Activated T-cell treated with anti-CD3 and anti-CD28 coated beads, Interleukin-2, amount 50 U/mL, for 48 hours (primary cell): ENCODE data around the gene MEGF6.

Source experiments
- DNase-seq, 2 experiments: peaks; one replicate each; pipeline ENCODE4 v3.0.0-alpha.2; 2020

The MEGF6 gene

DNA sequence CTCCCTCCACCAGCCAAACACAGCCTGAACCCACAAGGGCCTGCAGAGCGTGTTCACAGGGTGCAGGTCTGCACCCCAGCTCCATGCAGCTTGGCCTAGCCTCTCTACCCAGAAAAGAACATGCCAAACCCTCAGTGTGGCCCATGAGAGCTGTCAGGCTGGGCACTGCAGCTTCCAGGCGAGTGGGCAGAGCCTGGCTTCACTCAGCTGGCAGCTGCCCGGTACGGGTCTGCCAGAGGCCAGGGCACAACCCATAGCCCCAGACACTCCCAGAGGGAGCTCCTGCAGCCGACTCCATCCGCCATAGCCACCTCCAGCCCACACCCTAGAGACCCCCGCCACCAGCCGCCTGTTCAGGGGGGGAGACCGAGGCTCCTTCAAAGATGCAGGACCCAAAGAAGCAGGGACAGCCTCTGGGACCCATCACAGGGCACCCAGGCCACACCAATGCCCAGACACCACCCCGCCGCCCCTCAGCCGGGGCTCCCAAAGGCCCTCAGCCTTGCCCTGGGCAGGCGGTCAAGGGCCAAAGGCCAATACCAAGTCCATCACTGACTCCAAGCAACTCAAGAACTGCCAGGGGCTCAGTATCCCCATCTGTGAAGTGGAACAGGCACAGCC is 42.4 kb downstream of the MEGF6 start:
- no peak for DNase-seq

DNA sequence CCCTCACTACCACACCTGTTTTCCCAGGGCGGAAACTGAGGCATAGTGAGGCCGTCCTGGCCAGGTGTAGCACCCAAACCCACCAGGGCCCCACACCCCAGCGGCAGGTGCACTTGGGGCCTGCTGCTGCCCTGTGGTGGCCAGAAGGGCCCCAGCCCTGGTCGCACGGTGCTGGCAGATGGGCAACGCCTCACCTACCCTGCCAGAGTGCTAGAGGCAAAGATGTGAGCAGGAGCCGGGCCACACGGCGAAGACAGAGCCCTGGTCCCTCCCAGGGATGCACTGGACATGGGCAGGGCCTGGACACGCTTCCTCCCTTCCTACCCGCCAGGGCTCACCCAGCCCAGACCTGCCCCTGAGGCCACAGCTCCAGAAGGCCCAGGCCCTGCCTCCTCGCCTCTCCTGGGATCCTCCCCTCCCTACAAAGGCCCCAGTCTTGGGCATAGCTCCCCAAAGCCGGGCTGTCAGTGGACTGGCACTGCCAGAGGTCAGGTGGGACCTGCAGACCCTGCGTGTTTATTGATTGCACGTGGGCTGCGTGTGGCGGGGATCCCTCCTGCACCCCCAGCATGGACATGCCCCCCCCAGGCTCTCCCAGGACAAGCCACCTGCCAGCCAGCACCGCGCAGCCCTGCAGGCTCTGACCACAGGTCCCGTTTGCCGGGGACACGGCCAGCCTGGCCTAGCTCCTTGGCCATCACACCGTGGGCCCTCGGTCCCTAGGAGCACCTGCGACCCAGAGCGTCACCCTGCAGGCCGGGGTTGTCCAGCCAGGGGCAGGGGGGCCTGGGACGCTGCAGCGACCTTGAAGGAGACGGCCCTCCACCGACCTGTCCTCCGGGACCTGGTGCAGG is 44.1 kb downstream of the MEGF6 start:
- no peak for DNase-seq

DNA sequence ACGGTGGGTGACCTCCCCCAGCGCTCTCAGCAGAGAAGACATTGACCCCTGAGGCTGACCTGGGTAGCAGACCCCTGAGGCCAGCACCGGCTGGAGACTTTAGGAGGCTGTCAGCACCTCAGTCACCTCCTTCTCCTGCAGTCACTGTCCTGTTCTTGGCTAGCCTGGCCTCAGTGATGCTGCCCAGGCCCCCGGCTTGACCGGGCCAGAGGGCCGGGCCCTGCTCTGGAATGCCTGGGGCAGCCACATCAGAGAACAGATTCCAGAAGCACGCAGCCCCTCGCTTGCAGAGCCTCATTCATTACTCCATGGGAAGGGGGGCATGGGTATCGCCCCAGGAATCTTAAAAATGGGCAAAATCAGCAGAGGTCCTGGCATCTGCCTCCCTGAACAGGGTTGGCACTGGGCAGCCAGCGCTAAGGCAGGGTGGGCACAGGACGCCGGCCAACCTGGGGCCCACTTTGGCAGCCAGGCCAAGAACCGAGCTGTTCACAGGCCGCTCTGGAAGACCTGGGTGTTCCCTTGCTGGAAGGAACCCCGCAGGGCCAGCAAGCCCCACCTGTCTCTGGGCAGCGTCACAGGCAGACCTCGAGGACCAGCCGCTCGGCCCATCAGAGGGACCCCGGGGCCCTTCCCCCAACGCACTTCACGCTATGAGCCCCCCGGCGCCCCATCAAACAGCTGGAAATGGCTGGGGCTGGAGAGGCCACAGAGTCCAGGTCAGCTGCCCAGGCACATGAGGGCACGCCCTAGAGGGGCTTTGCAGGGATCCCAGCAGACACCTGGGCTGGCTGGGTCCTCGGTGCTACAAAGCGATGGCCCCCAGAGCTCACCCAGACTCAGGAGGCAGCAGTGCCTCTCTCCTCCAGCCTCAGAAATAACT is 45.1 kb downstream of the MEGF6 start:
- DNase-seq = no peak

DNA sequence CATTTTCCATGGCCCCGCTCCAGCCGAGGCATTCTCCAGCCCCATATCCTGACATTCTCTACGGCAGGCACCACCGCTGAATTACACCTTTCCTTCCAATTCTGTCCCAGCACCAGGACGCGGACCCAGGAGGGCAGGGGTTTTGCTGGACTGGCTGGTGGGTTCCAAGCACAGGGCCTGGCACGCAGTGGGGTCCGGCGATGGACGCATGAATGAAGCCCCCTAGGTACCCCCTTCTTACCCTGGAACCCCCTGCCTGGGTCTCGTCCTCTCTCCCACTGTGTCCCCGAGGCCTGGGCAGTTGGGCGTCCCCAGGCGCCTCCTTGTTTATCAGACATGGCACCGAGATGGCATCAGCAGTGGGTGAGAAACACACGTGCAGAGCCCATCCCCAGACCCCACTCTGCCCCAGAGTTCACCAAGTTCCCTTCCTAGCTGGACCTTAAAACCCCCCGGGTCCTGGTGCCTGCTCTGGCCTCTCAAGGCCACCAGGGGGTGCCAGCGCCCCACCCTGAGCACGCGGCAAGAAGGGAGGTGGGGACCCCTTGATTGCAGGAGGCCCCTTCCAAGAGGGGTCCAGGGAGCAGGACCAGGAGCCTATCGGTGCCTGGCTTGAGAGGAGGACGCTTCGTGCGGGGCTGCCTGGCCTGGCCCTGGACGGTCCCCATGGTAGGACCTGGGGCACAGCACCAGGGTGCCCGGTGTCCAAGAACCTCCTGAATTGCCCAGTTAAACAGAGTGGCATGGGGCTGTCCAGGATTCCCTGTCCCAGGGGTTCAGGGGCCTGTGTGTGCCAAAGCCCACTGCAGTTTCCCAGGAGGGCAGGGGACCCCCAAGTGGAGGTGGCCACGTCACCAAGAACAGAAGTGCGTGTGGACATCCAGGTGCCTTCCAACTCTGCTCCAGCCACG is 46.1 kb downstream of the MEGF6 start:
- DNase-seq = peak; percentile 47 to 62

DNA sequence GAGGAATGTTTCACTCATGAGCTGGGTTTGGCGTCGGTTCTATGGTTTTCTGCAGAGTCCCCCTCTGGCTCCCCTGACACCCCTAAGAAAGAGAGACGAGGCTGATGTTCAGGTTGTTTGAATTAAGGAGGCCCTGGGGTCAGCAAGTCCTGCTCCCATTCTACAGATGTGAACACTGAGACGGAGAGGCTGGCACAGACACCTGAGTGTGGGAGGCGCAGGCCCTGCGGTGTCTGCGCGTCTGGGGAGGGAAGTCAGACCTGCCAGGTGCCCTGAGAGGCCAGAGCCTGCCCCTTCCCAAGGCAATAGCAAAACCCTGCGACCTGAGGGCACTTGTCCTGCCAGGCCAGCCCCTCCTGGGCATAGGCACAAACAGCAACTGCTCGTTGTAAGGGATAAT is 47.7 kb downstream of the MEGF6 start:
- DNase-seq = no peak

DNA sequence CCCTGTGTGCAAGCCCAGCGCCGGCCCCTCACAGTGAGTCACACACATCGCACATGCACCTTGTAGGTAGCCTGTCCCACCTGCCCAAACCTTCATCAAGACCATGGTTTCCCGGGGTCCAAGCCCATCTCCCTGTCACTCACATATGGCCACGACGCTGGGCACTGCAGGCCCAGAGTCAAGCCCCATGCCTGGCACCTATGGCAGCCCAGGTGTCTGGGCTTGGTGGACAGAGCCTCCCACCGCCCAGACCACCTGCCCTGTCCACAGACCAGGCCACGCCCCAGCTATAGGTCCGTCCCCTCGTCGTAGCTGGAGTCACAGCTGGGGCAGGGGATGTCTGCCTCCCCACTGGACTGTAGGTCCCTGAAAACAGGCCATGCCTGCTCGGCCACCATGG is 48.2 kb downstream of the MEGF6 start:
- DNase-seq = no peak

DNA sequence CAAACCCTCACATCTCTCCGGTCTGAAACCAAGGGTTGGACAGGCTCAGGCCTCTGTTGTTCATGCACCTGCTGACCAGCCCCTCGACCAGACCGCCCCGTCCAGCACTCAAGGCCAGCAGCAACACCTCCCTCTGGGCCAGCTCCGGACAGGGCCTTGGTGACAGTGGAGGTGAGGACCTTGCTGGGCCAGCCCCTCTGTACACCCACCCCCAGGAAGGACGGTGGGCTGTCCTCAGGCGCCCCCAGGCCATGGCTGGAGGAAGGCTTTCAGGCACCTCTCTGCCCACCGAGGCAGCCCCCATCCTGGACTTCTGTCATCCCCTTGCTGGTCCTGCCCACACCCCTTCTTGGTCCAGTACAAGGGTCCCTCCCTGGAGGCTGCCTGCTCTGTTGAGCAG is 48.6 kb downstream of the MEGF6 start:
- no peak for DNase-seq

DNA sequence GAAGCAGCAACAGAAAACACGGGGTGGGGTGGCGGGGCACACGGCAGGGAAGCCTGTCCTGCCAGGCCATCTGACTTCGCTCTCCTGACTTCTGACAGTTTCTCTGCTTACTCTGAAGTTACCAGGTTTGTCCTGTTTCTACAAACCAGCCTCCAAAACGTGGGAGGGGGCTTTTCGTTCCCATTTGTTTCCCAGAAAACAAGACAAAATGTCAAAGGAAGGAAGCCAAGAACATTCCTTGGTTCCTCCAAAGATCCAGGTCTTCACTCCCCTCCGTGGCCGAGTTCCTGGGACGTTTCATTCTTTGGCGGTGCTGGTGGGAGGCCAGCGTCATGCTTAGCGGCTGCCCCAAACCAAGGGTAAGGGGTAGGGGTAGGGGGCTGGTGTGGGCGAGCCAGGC is 49.6 kb downstream of the MEGF6 start:
- DNase-seq = no peak

DNA sequence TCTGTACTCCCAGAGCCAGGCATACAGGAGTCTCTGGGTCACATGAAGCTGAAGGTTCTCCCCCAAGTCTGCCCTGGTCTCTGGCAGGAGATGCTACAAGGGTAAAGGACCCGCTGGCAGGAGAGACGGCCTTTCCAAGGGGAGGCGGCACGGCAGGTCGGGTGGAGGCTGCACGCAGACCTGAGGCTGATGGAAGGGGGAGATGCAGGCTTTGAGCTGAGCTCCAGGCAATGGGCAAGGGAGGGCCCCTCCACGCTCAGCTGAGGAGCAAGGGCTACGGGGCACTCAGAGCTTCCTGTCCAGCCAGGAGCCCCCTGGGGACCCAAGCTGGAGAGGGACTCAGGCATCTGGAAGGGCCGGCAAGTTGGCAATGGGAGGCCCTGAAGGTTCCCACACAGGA is 50.3 kb downstream of the MEGF6 start:
- no peak for DNase-seq

DNA sequence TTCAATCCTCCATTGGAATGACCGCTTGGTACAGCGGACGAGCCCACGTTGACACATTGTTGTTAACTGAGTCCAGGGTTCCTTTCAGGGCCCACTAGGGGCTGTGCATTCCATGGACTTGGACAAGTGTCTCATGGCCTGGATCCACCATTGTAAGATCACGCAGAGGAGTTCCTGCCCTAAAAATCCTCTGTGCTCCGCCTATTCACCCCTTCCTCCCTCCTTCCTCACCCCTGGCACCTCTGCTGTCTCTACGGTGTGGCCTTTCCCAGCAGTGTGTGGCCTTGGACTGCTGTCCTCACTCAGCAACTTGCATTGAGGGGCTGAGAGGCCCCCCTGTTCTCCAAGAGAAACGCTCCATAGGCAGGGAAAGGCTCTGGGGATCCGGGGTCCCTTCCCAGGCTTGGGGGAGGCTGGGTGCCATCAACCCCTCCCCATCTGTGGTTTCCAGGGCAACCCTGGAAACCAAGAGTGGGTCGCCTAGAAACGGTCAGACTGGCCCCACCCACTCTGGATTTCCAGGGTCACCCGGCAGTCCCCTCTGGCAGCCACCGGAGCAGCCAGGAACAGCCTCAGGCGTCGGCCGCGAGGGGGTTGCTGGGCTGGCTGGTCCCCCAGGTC is 50.9 kb downstream of the MEGF6 start:
- no peak for DNase-seq

DNA sequence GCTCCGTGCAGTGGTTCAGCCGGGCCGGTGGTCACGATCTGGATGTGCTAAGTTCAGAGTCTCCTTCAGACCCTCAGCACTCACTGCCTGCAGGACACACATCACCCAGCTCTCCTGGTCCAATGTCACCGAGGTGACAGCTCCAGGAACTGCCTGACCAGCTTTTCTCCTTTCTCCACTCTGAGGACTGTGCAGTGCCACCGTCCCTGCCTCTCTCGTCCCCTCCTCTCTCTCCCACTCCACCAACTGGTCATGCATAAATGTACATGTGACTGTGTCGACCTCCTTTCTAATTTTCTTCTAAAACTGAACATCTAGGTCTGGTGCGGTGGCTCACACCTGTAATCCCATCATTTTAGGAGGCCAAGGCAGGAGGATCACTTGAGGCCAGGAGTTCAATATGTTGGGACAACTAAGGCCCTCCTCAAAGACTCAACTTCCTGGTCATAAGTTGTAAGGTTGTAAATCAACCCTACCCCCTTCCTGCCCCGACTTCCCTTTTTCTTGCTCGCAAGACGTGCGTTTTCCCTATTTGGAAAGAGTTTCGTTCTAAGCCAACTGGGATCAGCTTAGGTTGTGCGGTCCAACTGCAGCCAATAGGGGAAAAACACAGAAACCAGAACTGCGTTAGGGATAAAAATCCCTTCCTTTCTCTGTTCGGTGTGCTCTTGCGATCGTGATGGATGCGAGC is 53.1 kb downstream of the MEGF6 start:
- DNase-seq = no peak

DNA sequence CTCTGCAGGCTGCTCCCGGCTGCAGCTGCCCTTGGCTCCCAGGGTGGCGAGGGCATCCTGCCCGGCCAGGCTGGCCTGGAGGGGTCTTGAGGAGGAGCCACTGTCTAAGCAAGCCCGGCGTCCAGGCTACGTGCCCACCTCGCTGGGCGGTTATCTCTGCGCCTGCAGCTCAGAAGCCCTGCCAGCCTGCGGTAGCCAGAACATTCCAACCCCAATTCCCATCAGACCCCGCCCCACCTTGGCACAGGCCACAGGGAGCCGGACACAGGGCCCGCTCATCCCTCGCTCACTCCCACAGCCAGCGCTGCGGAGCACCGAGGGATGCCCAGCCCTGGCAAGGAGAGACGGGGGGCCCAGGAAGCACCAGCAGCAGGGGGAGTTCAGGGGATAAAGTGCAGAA is 53.9 kb downstream of the MEGF6 start:
- DNase-seq = no peak

DNA sequence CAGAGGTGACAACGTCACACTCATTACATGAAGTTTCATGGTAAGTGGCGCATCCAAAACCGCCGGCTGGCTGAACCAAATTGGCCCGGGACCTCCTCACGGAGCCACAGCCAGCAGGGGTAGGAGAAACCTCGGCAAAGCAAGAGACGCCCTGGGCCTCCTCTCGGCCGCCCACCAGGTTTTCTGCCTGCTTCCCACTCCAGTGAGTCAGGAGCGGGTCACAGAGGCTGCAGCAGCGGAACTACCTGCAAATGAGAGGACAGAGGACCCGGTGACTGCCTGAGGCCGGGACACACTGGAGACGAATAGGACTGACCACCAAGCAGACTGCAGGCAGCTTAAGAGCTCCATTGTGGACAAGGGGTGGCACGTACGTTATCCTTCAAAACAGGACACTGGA is 55.0 kb downstream of the MEGF6 start:
- no peak for DNase-seq

DNA sequence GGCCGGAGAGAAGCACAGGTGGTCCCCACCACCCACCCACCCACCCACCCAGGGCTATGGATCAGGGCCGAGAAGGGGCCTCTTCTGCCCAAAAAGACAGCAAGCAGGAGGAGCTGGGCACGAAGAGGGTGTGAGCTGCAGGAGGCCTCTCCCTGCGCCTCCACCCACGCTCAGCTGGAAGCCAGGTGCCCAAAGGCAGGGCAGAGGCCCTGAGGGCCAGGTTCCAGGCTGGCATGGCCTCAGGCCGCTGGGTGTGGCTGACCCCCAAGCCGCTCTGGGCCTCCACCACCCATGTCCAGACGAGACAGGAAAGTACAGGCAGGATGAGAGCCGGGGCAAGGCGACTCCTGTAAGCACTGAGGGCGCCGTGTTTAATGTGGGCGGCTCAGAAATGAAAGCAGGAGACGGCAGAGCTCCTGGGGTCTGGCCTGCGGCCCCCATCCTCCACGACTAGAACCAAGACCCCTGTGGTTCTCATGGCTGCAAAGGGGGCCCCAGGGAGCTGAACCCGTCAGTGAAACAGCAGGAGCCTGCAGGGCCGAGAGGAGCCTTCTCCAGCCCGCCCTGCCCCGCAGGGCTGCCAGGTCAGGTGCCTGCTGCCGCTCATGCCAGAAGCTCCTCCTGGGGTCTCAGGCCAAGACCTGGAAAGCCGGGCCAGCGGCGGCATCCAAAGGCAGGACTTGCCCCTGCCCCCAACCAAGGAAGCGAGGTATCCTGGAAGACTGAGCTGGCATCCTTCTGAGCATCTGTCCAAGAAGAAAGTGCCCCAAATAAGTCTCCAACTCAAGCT is 56.0 kb downstream of the MEGF6 start:
- DNase-seq = no peak

DNA sequence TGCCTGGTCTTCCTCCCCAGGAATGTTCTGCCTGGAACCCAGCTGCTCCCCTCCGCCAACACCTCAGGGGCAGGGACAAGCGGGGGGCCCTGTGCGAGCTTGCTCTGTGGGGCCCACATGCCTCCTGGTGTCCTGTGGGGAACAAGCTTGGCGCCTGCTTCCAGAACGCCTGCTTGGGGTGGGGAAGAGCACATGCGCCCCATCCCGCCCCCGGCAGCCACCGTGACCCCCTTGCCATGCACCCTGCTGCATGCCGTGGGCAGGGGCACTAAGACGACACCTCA is 57.4 kb downstream of the MEGF6 start:
- no peak for DNase-seq

DNA sequence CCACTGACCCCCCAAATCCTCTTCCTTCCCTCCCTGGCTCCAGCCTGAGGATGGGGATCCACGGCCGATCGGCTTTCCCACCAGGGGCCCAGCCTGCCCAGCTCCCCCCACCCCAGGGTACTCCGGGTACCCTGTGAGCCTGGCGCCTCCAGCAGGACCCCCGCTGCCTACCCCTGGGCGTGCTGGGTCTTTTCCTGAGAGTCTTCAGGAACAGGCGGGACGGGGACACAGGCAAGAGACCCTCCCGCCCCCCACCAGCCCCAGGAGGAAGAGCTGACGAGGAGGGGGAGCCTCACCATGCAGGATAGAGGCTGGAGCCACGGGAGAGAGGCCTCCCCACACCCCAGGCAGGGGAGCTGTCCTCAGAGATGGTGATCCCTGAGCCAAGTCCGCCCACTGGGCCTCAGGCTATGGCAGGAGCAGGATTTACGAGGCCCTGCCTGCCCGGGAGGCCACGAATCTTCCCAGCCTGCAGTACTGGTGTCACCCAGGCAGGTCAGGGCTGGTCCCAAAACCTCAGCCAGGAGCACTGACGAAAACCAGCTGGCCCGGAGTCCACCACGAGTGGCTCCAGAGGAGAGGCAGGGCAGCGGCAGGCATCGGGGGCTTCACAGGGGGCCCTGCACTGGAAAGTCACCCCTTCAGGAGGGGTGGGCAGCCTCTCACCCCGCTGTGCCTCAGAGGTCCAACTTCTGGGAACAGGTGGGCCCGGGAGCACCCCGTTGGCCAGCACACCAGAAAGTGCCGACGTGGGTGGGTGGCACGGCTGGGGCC is 58.0 kb downstream of the MEGF6 start:
- no peak for DNase-seq

DNA sequence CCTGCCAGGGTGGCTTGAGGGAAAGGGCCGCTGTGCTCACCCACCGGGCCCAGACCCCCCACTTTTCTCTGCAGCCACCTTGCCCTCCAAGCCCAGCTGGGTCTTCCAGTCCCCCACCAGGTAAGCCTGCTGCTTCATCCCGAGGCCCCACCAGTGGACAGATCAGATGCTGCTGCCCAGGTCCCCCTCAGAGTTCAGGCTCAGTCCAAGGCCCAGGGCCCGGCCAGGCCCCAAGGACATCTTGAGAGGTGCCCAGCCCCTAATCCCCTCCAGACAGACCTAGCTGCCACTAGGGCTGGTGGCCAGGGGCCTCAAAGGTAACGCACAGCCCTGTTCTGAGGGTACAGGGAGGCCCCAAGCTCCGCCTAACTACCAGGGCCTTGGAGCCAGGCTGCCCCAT is 58.6 kb downstream of the MEGF6 start:
- DNase-seq = no peak

DNA sequence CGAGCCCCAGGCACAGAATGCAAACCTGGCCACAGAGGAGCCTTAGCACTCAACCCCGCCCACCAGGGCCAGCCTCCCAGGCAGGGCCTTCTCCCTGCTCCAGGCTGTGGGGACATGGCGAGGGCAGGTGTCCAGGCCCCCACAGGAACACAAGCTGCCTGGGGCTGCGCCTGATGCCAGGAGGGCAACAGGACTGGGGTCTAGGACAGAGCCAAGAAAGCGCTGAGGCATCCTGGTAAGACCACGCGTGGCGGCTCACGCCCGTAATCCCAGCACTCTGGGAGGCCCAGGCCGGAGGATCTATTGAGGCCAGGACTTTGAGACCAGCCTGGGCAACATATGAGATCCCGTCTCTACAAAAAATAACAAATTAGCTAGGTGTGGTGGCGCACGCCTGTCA is 59.1 kb downstream of the MEGF6 start:
- DNase-seq = no peak

DNA sequence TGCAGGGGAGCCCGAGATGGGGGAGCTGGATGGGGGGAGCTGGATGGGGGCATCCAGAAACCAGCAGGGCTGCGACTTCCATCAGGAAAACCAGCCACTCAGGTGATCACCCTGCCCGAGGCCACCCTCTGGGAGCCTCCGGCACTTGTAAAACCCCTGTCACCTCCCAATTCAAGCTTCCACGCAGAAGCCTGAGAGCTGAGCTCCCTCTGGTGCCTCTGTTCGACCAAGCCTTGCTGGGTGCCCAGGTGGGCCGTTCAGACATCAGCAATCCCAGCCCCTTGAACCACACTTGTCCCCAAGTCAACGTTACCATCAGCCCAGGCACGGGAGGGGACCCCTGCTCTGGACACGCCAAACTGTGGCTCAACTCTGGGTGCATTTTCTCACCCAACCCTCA is 59.6 kb downstream of the MEGF6 start:
- no peak for DNase-seq

DNA sequence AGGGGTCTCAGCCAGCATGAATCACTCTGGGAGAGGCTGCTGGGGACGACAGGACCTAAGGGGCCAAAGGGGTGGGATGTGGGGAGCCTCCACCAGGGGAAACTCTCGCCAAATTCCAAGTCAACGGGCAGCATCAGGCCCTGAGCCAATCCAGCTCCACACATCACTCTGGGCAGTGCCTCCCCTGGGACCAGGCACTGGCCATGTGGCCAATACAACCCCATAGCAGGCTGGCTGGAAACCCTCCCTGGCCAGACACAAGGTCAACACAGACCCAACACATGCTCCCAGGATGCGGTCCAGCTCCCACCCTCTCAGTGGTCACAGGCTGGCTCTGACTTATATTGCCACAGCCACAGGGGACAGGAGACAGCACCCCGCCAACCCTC is 60.0 kb downstream of the MEGF6 start:
- no peak for DNase-seq
